GM23248 (cell line): ENCODE results near the gene ZNF652. TPM values are rescaled to one million over a fixed set of nuclear protein-coding genes. Genes with fewer than 3 reads are reported as not detected.

ENCODE experiments used
- DNase-seq: peaks from one replicate; pipeline ENCODE4 v3.0.0-alpha.2; 2015
- H2AFZ ChIP-seq: fragments of 200-600 bp; sonication (generic); 2 replicates; pipeline ENCODE4 v1.6.1; 2016; ENCODE audit warnings: antibody characterized with exemption
- H3F3A ChIP-seq: fragments of 200-600 bp; sonication (generic); 2 replicates; pipeline ENCODE4 v1.6.1; 2016; ENCODE audit warnings: mild to moderate bottlenecking, antibody characterized with exemption, mixed run types; ENCODE audit not compliant: insufficient read depth
- H3K27ac ChIP-seq: fragments of 200-600 bp; sonication (generic); 2 replicates; pipeline ENCODE4 v1.5.1; 2016; ENCODE audit warnings: mild to moderate bottlenecking
- H3K27me3 ChIP-seq: fragments of 200-600 bp; sonication (generic); replicated peaks from 2 replicates; pipeline ENCODE4 v1.6.1; 2016; ENCODE audit warnings: mild to moderate bottlenecking; ENCODE audit not compliant: insufficient read depth
- H3K36me3 ChIP-seq: fragments of 200-600 bp; sonication (generic); 2 replicates; pipeline ENCODE4 v1.6.1; 2016; ENCODE audit warnings: low read depth, mild to moderate bottlenecking
- H3K4me1 ChIP-seq: fragments of 200-600 bp; sonication (generic); 2 replicates; pipeline ENCODE4 v1.6.1; 2016; ENCODE audit warnings: mild to moderate bottlenecking; ENCODE audit not compliant: insufficient read depth
- H3K4me2 ChIP-seq: fragments of 200-600 bp; sonication (generic); one replicate; pipeline ENCODE4 v1.6.1; 2016; ENCODE audit warnings: mild to moderate bottlenecking; ENCODE audit not compliant: unreplicated experiment
- H3K4me3 ChIP-seq: fragments of 200-600 bp; sonication (generic); 2 replicates; pipeline ENCODE4 v1.5.1; 2016; ENCODE audit warnings: mild to moderate bottlenecking
- H3K79me2 ChIP-seq: fragments of 200-600 bp; sonication (generic); 2 replicates; pipeline ENCODE4 v1.6.1; 2016; ENCODE audit warnings: mild to moderate bottlenecking; ENCODE audit not compliant: insufficient read depth
- H3K9ac ChIP-seq: fragments of 200-600 bp; sonication (generic); 2 replicates; pipeline ENCODE4 v1.6.1; 2016; ENCODE audit warnings: mild to moderate bottlenecking
- H3K9me2 ChIP-seq: fragments of 200-600 bp; sonication (generic); 2 replicates; pipeline ENCODE4 v1.6.1; 2016; ENCODE audit warnings: mixed run types, mild to moderate bottlenecking, moderate library complexity; ENCODE audit not compliant: insufficient read depth
- H3K9me3 ChIP-seq: fragments of 200-600 bp; sonication (generic); one replicate; pipeline ENCODE4 v1.6.1; 2017; ENCODE audit warnings: low read depth
- H4K20me1 ChIP-seq: fragments of 200-600 bp; sonication (generic); 2 replicates; pipeline ENCODE4 v1.6.0; 2016; ENCODE audit not compliant: insufficient read depth
- EZH2 ChIP-seq: fragments of 200-600 bp; sonication (generic); IDR thresholded peaks from 2 replicates; pipeline ENCODE4 v1.6.1; 2018; ENCODE audit warnings: antibody characterized with exemption, mild to moderate bottlenecking; ENCODE audit not compliant: insufficient read depth, poor library complexity, severe bottlenecking
- EZH2phosphoT487 ChIP-seq: fragments of 200-600 bp; sonication (generic); IDR thresholded peaks from 2 replicates; pipeline ENCODE4 v1.6.1; 2018; ENCODE audit warnings: antibody characterized with exemption, moderate library complexity, mild to moderate bottlenecking, low read depth; ENCODE audit not compliant: insufficient read depth
- WGBS, 2 experiments: methylation state at CpG; one replicate each; pipeline ENCODE4 v1.1.6; 2015 to 2017; ENCODE audit warnings: low lambda C conversion rate in 2 of 2, low coverage in 1 of 2; ENCODE audit errors: missing lambda C conversion rate in 2 of 2; 5-methylcytosine and 5-hydroxymethylcytosine counted together
- in situ Hi-C: fragments of 300-500 bp; cut with MboI; formaldehyde crosslinking; loops from 2 replicates; pipeline ENCODE4 v1.15.0; 2020
- polyA plus RNA-seq: library from polyadenylated mRNA; unstranded; fragments of >200 nt; fragmentation: Nextera tagmentation; extraction: Ambion mirVana; gene quantifications from 2 replicates; pipeline ENCODE4 v1.2.1, GENCODE V29; 2016
- total RNA-seq: library from RNA; depleted of rRNA; stranded (reverse); fragments of >200 nt; shearing (Covaris generic); gene quantifications from 2 replicates; pipeline ENCODE4 v1.2.3, GENCODE V29; 2014

The ZNF652 gene
- total and polyA plus RNA-seq, 2 experiments from 2014 or later = 12.4 to 17.2 TPM

DNA sequence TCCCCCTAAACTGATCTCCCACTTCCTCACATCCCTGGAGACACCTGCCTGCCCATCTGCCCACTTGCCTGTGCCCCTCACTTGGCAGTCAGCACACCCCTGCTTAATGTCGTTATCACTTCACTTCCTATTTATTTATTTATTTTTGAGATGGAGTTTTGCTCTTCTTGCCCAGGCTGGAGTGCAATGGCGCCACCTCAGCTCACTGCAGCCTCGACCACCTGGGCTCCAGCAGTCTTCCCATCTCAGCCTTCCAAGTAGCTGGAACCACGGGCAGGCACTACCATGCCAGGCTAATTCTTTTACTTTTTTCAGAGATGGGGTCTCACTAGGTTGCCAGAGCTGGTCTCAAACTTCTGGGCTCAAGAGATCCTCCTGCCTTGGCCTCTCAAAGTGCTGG is 108.0 kb downstream of the ZNF652 start:
- in situ Hi-C loops = no loop called here
- Histone ChIP-seq H3K9ac (no peak overlapping the region), H3F3A (no peaks in the 10 kb centered on the region), H3K4me3 (no peak overlapping the region), H3K36me3 (no peaks in the 10 kb centered on the region), H3K9me3 (no peaks in the 10 kb centered on the region), H3K4me2 (no peak overlapping the region), H3K27me3 (no peaks in the 10 kb centered on the region), H2AFZ (no peak overlapping the region), H3K27ac (no peak overlapping the region), H3K4me1 (no peaks in the 10 kb centered on the region), H3K9me2 (no peaks in the 10 kb centered on the region), H4K20me1 (no peaks in the 10 kb centered on the region), H3K79me2 (no peaks in the 10 kb centered on the region)
- DNase-seq = no peak
- 54 to 69% methylated on average over 4 of the region's 4 CpGs for WGBS, 2 experiments
- no peak for TF ChIP-seq EZH2
- no peak for TF ChIP-seq EZH2phosphoT487

DNA sequence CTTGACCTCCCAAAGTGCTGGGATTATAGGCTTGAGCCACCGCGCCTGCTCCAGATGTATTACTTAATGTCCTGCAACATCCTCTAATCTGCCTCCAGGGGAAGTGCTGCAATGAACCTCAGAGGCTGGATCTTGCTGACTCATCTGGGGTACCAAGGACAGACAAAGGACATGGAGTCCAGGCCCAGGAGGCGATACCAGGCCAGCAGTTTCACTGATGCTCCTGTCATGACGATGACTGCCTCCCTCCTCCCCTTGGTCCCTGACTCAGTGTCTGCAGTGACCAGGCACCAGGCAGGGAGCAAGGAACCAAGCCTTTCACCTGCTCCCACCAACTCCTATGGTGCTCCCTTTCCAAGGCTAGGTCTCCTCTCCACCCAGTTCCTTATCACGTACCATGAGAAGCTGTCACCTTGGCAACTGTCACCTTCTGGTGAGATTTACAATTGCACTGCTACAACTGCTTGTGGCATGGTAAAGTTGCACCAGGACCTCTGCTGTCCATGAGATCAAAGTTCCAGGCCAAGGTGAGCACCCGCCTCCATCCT is 109.8 kb downstream of the ZNF652 start:
- no peaks in the 10 kb centered on the region for H3K79me2 ChIP-seq
- no peaks in the 10 kb centered on the region for H3K4me1 ChIP-seq
- no peak overlapping the region for H3K27ac ChIP-seq
- H3K4me2 ChIP-seq = no peak overlapping the region
- H3K9ac ChIP-seq = no peak overlapping the region
- no peaks in the 10 kb centered on the region for H3K9me3 ChIP-seq
- no peaks in the 10 kb centered on the region for H3F3A ChIP-seq
- TF ChIP-seq EZH2phosphoT487 (no peak), EZH2 (no peak)
- DNase-seq = peak; percentile 40
- 87 to 92% methylated on average over 6 of the region's 6 CpGs for WGBS, 2 experiments
- no peaks in the 10 kb centered on the region for H3K36me3 ChIP-seq
- H3K27me3 ChIP-seq = no peaks in the 10 kb centered on the region; the same call in 1 of the 2 replicates
- H2AFZ ChIP-seq = no peak overlapping the region
- no peaks in the 10 kb centered on the region for H3K9me2 ChIP-seq
- no peak overlapping the region for H3K4me3 ChIP-seq
- no peaks in the 10 kb centered on the region for H4K20me1 ChIP-seq
- in situ Hi-C loops = no loop called here

DNA sequence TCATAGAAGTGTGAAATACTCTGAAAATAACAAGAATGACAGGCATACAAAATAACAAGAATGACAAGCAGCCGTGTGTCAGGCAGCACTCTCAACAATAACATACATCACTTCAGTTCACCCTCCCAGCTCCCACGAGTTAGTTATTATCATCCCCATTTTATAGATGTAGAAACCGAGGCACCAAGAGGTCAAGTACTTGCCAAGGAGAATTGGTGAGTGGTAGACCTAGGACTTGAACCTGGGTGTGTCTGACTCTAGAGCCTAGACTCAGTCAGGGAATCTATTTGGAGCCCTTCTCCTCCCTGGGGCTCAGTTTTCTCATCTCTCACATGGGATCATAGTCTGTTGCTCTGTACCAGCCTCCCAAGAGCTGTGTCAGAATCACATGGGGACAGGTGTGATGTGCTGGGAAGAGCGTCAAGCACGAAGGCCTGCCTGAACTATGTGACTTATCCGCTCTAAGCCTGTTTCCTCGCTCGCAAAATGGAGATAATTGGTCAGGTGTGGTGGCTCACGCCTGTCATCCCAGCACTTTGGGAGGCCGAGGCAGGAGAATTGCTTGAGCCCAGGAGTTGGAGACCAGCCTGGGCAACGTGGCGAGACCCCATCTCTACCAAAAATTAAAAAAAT is 112.0 kb downstream of the ZNF652 start:
- H4K20me1 ChIP-seq = no peaks in the 10 kb centered on the region
- WGBS, 2 experiments = 78 to 83% methylated on average over 12 of the region's 12 CpGs

DNA sequence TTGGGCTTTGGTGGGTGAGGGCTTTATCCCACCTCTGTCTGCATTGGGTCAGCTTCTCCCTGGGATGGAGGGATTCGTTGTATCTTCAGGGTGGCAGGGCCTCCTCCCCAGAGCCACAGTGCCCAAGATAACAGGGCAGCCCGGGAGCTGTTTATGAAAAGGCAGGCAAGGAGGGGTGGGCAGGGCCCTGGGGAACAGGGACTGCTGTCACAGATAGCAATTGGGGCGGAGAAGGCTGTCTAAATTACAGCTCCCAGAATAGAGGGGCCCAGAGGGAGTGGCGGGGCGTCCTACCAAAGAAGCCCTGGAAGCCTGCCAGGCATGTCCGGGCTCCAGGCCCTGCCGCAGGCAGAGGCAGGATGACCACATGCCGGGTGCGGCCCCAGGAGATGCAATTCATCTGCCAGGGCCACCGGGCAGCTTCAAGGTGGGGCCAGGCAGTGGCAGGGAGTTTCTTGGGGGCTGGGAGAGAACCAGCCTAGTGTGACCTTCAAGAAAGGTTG is 112.7 kb downstream of the ZNF652 start:
- H3K27me3 ChIP-seq = no peaks in the 10 kb centered on the region; the same call in 1 of the 2 replicates
- H3K27ac ChIP-seq = no peak overlapping the region
- no peaks in the 10 kb centered on the region for H3K4me1 ChIP-seq
- TF ChIP-seq EZH2 (no peak), EZH2phosphoT487 (no peak)
- peak; percentile 65 for DNase-seq
- no peaks in the 10 kb centered on the region for H3K36me3 ChIP-seq
- no peaks in the 10 kb centered on the region for H3K9me2 ChIP-seq
- 15 to 20% methylated on average over 10 of the region's 10 CpGs for WGBS, 2 experiments
- H4K20me1 ChIP-seq = no peaks in the 10 kb centered on the region
- H3K9me3 ChIP-seq = no peaks in the 10 kb centered on the region
- H3K9ac ChIP-seq = no peak overlapping the region
- in situ Hi-C loops = no loop called here
- no peak overlapping the region for H3K4me2 ChIP-seq
- H2AFZ ChIP-seq = no peak overlapping the region
- no peaks in the 10 kb centered on the region for H3F3A ChIP-seq
- no peaks in the 10 kb centered on the region for H3K79me2 ChIP-seq
- H3K4me3 ChIP-seq = no peak overlapping the region

More for the DNA sequence above, 112.0 kb downstream of the ZNF652 start:
- Histone ChIP-seq H3K9ac (no peak overlapping the region), H3K4me3 (no peak overlapping the region), H3K79me2 (no peaks in the 10 kb centered on the region), H3F3A (no peaks in the 10 kb centered on the region), H3K4me1 (no peaks in the 10 kb centered on the region), H3K9me2 (no peaks in the 10 kb centered on the region), H2AFZ (no peak overlapping the region), H3K27ac (no peak overlapping the region), H3K9me3 (no peaks in the 10 kb centered on the region), H3K36me3 (no peaks in the 10 kb centered on the region), H3K4me2 (no peak overlapping the region), H3K27me3 (no peaks in the 10 kb centered on the region; the same call in 1 of the 2 replicates)
- no peak for TF ChIP-seq EZH2phosphoT487
- TF ChIP-seq EZH2 = no peak
- no peak for DNase-seq
- in situ Hi-C loops = no loop called here
